Activated CD8-positive, alpha-beta memory T cell treated with anti-CD3 and anti-CD28 coated beads, Interleukin-2, amount 10 ng/mL, durations not matched to agents 7 days and 5 days (primary cell): ENCODE data around the gene LNX2. TPM values are rescaled to one million over a fixed set of nuclear protein-coding genes. Genes with fewer than 3 reads are reported as not detected.
"Not testable (repeated sequence)": the region's sequence is repeated elsewhere in the genome, so short reads cannot be mapped to it uniquely, and the experiment has no call there.

ENCODE experiments used
- ATAC-seq: fragments of 150-1000 bp; cut with Tn5 transposase; one replicate; pipeline ENCODE4 v1.10.0; 2021; ENCODE audit warnings: moderate library complexity
- CTCF ChIA-PET: fragments of 350-600 bp; sonication (Branson Sonifier 250); formaldehyde crosslinking; loops from one replicate; lab custom pipeline; 2021; ENCODE audit warnings: antibody characterized with exemption; lab: Charles Lee
- DNase-seq: peaks from one replicate; pipeline ENCODE4 v3.0.0-alpha.2; 2020
- H3K27ac Mint-ChIP-seq: one replicate; pipeline ENCODE4 v1.8.0; 2021; ENCODE audit warnings: mild to moderate bottlenecking, mixed read lengths
- H3K27me3 Mint-ChIP-seq: one replicate; pipeline ENCODE4 v1.8.0; 2021; ENCODE audit warnings: mixed read lengths
- H3K36me3 Mint-ChIP-seq: one replicate; pipeline ENCODE4 v1.8.0; 2021; ENCODE audit warnings: mild to moderate bottlenecking, mixed read lengths
- H3K4me1 Mint-ChIP-seq: one replicate; pipeline ENCODE4 v1.8.0; 2021; ENCODE audit warnings: mixed read lengths
- H3K4me3 Mint-ChIP-seq: one replicate; pipeline ENCODE4 v1.8.0; 2021; ENCODE audit warnings: mild to moderate bottlenecking, moderate library complexity, mixed read lengths
- H3K9me3 Mint-ChIP-seq: one replicate; pipeline ENCODE4 v1.8.0; 2022; ENCODE audit warnings: low read depth, mixed read lengths
- total RNA-seq, 2 experiments: library from RNA; stranded (reverse); gene quantifications; one replicate each; pipeline ENCODE4 v1.2.3, GENCODE V29; 2021

LNX2 gene
- total RNA-seq, 2 experiments from 2014 or later: 5.9 to 6.6 TPM

GRCh38 chr13:27632648-27633047 lies 12.3 kb upstream of the LNX2 start:
- ATAC-seq (no peak), DNase-seq (no peak)
- CTCF ChIA-PET: interaction anchor here (1.1 kb wide), 1 partner anchor 12 kb away, joined by 3 read pairs; no protein-coding TSS in a partner anchor
- Mint-ChIP-seq H3K27ac (no peak overlapping the region), H3K4me1 (peaks cover 33% of the 10 kb centered on the region), H3K9me3 (no peaks in the 10 kb centered on the region), H3K36me3 (peaks cover 36% of the 10 kb centered on the region), H3K27me3 (no peaks in the 10 kb centered on the region), H3K4me3 (no peak overlapping the region)

- Mint-ChIP-seq H3K4me1 (peaks cover 38% of the 10 kb centered on the region), H3K27me3 (no peaks in the 10 kb centered on the region), H3K9me3 (no peaks in the 10 kb centered on the region), H3K27ac (no peak overlapping the region), H3K36me3 (peaks cover 39% of the 10 kb centered on the region), H3K4me3 (no peak overlapping the region)
- ATAC-seq (no peak), DNase-seq (no peak)
- CTCF ChIA-PET: interaction anchor here (1.1 kb wide), 1 partner anchor 11 kb away, joined by 3 read pairs; no protein-coding TSS in a partner anchor
These were observed 11.9 kb upstream of the LNX2 start for GRCh38 chr13:27632214-27632613.

GRCh38 chr13:27631665-27632064 lies 11.3 kb upstream of the LNX2 start:
- Mint-ChIP-seq H3K9me3 (no peaks in the 10 kb centered on the region), H3K36me3 (peaks cover 40% of the 10 kb centered on the region), H3K4me1 (peaks cover 38% of the 10 kb centered on the region), H3K4me3 (no peak overlapping the region), H3K27ac (no peak overlapping the region), H3K27me3 (no peaks in the 10 kb centered on the region)
- no peak for ATAC-seq
- no peak for DNase-seq
- CTCF ChIA-PET: interaction anchor here (1.1 kb wide), 1 partner anchor 11 kb away, joined by 3 read pairs; no protein-coding TSS in a partner anchor

- H3K36me3 Mint-ChIP-seq: peaks cover 40% of the 10 kb centered on the region
- peaks cover 40% of the 10 kb centered on the region for H3K4me1 Mint-ChIP-seq
- H3K9me3 Mint-ChIP-seq: no peaks in the 10 kb centered on the region
- no peak for DNase-seq
- no peak overlapping the region for H3K4me3 Mint-ChIP-seq
- CTCF ChIA-PET: no interaction called here
- no peaks in the 10 kb centered on the region for H3K27me3 Mint-ChIP-seq
- no peak overlapping the region for H3K27ac Mint-ChIP-seq
- ATAC-seq: no peak
These were observed 10.8 kb upstream of the LNX2 start for GRCh38 chr13:27631156-27631555.

GRCh38 chr13:27628766-27629165 lies 8.4 kb upstream of the LNX2 start:
- H3K27me3 Mint-ChIP-seq, H3K9me3 Mint-ChIP-seq, H3K4me3 Mint-ChIP-seq, H3K27ac Mint-ChIP-seq, CTCF ChIA-PET, DNase-seq, ATAC-seq: not testable (repeated sequence)
- Mint-ChIP-seq H3K36me3 (peaks cover 52% of the 10 kb centered on the region), H3K4me1 (peaks cover 55% of the 10 kb centered on the region)

GRCh38 chr13:27628081-27628480 lies 7.8 kb upstream of the LNX2 start:
- Mint-ChIP-seq H3K4me1 (peaks cover 62% of the 10 kb centered on the region), H3K36me3 (peaks cover 53% of the 10 kb centered on the region), H3K9me3 (no peaks in the 10 kb centered on the region), H3K4me3 (no peak overlapping the region), H3K27ac (no peak overlapping the region), H3K27me3 (no peaks in the 10 kb centered on the region)
- no peak for ATAC-seq
- no peak for DNase-seq
- CTCF ChIA-PET: no interaction called here

GRCh38 chr13:27627380-27627779 lies 7.1 kb upstream of the LNX2 start:
- DNase-seq: no peak
- ATAC-seq: no peak
- CTCF ChIA-PET: no interaction called here
- peaks cover 68% of the 10 kb centered on the region for H3K4me1 Mint-ChIP-seq
- H3K27me3 Mint-ChIP-seq: no peaks in the 10 kb centered on the region
- no peaks in the 10 kb centered on the region for H3K9me3 Mint-ChIP-seq
- peaks cover 51% of the 10 kb centered on the region for H3K36me3 Mint-ChIP-seq
- H3K27ac Mint-ChIP-seq: no peak overlapping the region
- no peak overlapping the region for H3K4me3 Mint-ChIP-seq

- CTCF ChIA-PET: interaction anchor here (1.6 kb wide), 1 partner anchor 201 kb away, joined by 3 read pairs; no protein-coding TSS in a partner anchor
- Mint-ChIP-seq H3K27me3 (no peaks in the 10 kb centered on the region), H3K9me3 (no peaks in the 10 kb centered on the region), H3K4me1 (peaks cover 64% of the 10 kb centered on the region), H3K4me3 (no peak overlapping the region), H3K27ac (no peak overlapping the region), H3K36me3 (peaks cover 45% of the 10 kb centered on the region)
- no peak for ATAC-seq
- no peak for DNase-seq
These were observed 5.5 kb upstream of the LNX2 start for GRCh38 chr13:27625839-27626238.

GRCh38 chr13:27624071-27624470 lies 3.7 kb upstream of the LNX2 start:
- no peaks in the 10 kb centered on the region for H3K9me3 Mint-ChIP-seq
- no peak overlapping the region for H3K27ac Mint-ChIP-seq
- no peak for ATAC-seq
- H3K4me3 Mint-ChIP-seq: no peak overlapping the region
- peaks cover 65% of the 10 kb centered on the region for H3K4me1 Mint-ChIP-seq
- no peaks in the 10 kb centered on the region for H3K27me3 Mint-ChIP-seq
- H3K36me3 Mint-ChIP-seq: peaks cover 42% of the 10 kb centered on the region
- no peak for DNase-seq
- CTCF ChIA-PET: no interaction called here

GRCh38 chr13:27622881-27623280 lies 2.6 kb upstream of the LNX2 start:
- no peak overlapping the region for H3K27ac Mint-ChIP-seq
- ATAC-seq (no peak), DNase-seq (no peak)
- CTCF ChIA-PET: interaction anchor here (0.8 to 2.0 kb wide), 2 partner anchors 27 to 196 kb away, joined by 3 to 5 read pairs; no protein-coding TSS in a partner anchor
- peaks cover 33% of the 10 kb centered on the region for H3K36me3 Mint-ChIP-seq
- peaks cover 71% of the 10 kb centered on the region for H3K4me1 Mint-ChIP-seq
- H3K27me3 Mint-ChIP-seq: no peaks in the 10 kb centered on the region
- no peaks in the 10 kb centered on the region for H3K9me3 Mint-ChIP-seq
- peak overlapping the region; percentile 97 for H3K4me3 Mint-ChIP-seq

GRCh38 chr13:27622102-27622820 lies 1.9 kb upstream of the LNX2 start:
- Mint-ChIP-seq H3K4me1 (peaks cover 65% of the 10 kb centered on the region), H3K9me3 (no peaks in the 10 kb centered on the region), H3K27me3 (no peaks in the 10 kb centered on the region), H3K36me3 (peaks cover 28% of the 10 kb centered on the region), H3K27ac (peak overlapping the region; percentile 95), H3K4me3 (peak overlapping the region; percentile 97)
- CTCF ChIA-PET: interaction anchor here (0.8 to 2.0 kb wide), 3 partner anchors 27 to 195 kb away, joined by 3 to 5 read pairs (median 4); no protein-coding TSS in a partner anchor
- ATAC-seq: no peak
- no peak for DNase-seq

GRCh38 chr13:27621366-27622101 lies 1.2 kb upstream of the LNX2 start, which contains the start of gene POLR1D:
Gene POLR1D, plus strand, starts transcription at chr13:27621892. Its CDS starts 92 bp downstream, at chr13:27621984.
- peak within 1 kb of the TSS; percentile 97 for H3K4me3 Mint-ChIP-seq
- no peaks in the 10 kb centered on the region for H3K27me3 Mint-ChIP-seq
- DNase-seq (peak; percentile 90), ATAC-seq (peak; percentile 73)
- no peaks in the 10 kb centered on the region for H3K9me3 Mint-ChIP-seq
- H3K4me1 Mint-ChIP-seq: peaks cover 59% of the 10 kb centered on the region
- H3K27ac Mint-ChIP-seq: peak within 1 kb of the TSS; percentile 97
- peaks cover 27% of the 10 kb centered on the region for H3K36me3 Mint-ChIP-seq
- CTCF ChIA-PET: interaction anchor here (0.9 to 2.0 kb wide), 8 partner anchors 11 to 260 kb away, joined by 3 to 5 read pairs (median 3); no protein-coding TSS in a partner anchor

GRCh38 chr13:27621116-27621365 lies 712 bp upstream of the LNX2 start:
- no peaks in the 10 kb centered on the region for H3K9me3 Mint-ChIP-seq
- H3K27me3 Mint-ChIP-seq: no peaks in the 10 kb centered on the region
- DNase-seq: no peak
- no peak for ATAC-seq
- H3K27ac Mint-ChIP-seq: peak overlapping the region; percentile 97
- peaks cover 27% of the 10 kb centered on the region for H3K36me3 Mint-ChIP-seq
- H3K4me3 Mint-ChIP-seq: peak overlapping the region; percentile 91
- CTCF ChIA-PET: interaction anchor here (0.7 to 2.0 kb wide), 9 partner anchors 11 to 259 kb away, joined by 3 to 6 read pairs (median 3); no protein-coding TSS in a partner anchor
- H3K4me1 Mint-ChIP-seq: peaks cover 54% of the 10 kb centered on the region
